Cardiac fibroblast (primary cell): ENCODE data around the gene HPCA.

Source experiments
- DNase-seq, 2 donors: peaks; one replicate each; pipeline versions ENCODE4 v3.0.0 to v3.0.0-alpha.2; 2010; ENCODE audit warnings: low read depth in 2 of 2
- H3K4me3 ChIP-seq, 2 donors: replicated peaks in 1 of 2; 1 replicate in 1 of 2; 2 replicates in 1 of 2; pipeline ENCODE4 v1.5.1; 2011; ENCODE audit warnings: low read depth in 2 of 2, low read length in 2 of 2, mild to moderate bottlenecking in 2 of 2, moderate library complexity in 1 of 2
- TF ChIP-seq, protein P1 (sequence below): IDR thresholded peaks from one replicate; pipeline ENCODE4 v1.5.1; 2011; ENCODE audit warnings: low read depth, mild to moderate bottlenecking, low read length, inconsistent platforms

Gene HPCA

DNA sequence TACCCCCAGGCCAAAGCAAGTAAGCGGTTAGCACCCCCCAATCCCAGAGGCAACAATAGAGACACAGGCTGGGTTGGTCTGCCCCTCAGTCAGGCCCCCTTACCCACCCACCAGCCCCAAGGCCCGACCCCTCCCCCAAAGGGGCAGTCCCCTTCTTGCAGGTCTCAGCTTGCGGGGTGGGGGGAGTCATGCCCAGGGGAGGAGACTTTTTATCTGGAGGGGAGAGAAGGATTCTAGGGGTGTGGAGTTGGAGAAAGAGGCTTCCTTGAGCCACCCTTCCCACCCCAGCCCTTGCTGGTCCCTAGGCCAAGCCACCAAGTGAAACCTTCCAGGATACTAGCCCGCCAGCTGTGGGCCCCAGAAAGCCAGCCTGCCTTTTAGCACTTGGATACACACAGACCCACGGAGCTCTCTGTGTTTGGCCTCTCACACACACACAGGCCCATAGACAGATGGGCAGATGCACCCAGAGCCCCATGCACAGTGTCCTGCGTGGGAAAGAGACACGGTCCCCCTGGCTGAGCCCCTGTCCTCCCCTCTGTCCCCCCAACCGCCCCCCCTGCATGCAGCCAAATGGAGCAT is 7.8 kb downstream of the HPCA start:
- TF ChIP-seq, protein P1, sequence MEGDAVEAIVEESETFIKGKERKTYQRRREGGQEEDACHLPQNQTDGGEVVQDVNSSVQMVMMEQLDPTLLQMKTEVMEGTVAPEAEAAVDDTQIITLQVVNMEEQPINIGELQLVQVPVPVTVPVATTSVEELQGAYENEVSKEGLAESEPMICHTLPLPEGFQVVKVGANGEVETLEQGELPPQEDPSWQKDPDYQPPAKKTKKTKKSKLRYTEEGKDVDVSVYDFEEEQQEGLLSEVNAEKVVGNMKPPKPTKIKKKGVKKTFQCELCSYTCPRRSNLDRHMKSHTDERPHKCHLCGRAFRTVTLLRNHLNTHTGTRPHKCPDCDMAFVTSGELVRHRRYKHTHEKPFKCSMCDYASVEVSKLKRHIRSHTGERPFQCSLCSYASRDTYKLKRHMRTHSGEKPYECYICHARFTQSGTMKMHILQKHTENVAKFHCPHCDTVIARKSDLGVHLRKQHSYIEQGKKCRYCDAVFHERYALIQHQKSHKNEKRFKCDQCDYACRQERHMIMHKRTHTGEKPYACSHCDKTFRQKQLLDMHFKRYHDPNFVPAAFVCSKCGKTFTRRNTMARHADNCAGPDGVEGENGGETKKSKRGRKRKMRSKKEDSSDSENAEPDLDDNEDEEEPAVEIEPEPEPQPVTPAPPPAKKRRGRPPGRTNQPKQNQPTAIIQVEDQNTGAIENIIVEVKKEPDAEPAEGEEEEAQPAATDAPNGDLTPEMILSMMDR: no peak
- H3K4me3 ChIP-seq: no peak overlapping the region
- no peak for DNase-seq

DNA sequence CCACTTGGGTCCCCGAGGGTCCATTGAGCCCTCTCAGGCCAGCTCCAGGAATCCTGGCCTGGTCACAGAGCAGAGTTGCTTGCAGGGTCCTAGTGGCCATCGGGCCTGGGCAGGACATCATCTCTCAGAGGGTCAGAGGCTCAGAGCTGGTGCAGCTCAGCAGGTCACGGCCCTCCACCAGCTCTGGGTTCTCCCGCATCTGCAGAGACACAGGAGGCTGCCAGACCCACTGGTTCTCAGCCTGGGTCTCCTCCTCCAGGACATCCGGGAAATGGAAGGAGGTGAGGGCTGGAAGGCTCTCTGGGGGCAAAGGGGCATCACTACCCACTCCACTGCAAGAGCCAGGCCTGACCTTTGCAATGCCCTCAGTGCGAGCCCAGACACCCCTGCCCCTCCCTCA is 8.4 kb downstream of the HPCA start:
- TF ChIP-seq, protein P1: no peak
- H3K4me3 ChIP-seq: no peak overlapping the region
- DNase-seq: no peak

DNA sequence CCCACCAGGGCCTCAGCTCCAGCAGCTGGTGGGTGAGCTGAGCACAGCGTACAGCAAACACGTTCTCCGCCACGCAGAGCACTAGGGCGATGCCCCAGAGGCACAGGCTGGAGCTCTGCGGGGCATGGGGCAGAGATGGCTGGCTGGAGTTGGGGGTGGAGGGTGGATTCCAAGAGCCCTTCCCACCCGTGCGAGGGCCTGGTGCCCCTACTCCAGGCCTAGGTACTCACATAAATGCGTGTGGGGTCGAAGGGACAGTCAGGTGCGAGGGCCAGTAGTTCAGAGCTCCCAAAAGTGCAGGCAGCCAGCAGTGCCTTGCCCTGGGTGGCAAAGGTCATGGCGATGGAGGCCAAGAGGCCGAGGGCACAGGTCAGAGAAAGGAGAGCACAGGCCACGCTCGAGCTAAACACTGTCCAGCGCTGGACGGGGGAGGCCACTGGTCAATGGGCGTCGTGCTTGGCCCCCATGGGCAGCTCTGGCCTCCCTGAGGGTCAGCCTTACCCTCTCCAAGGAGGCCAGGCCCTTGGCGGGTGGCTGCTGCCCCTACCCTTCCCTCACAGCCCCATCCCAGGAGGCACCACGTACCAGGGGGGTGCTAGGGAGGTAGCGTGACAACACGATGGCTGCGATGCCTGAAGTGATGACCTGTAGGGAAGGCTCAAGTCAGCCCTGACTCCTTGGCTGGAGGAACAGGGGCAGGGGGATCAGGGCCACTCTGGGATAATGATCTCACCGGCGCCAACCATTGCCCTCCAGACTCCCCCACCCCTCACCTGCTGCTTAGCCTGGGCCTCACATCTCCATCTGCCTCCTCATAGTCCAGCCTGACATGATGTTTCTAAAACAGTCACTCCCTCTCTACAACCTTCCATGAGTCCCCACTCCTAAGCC is 9.3 kb downstream of the HPCA start:
- DNase-seq: no peak
- TF ChIP-seq, protein P1: no peak
- H3K4me3 ChIP-seq: no peak overlapping the region

DNA sequence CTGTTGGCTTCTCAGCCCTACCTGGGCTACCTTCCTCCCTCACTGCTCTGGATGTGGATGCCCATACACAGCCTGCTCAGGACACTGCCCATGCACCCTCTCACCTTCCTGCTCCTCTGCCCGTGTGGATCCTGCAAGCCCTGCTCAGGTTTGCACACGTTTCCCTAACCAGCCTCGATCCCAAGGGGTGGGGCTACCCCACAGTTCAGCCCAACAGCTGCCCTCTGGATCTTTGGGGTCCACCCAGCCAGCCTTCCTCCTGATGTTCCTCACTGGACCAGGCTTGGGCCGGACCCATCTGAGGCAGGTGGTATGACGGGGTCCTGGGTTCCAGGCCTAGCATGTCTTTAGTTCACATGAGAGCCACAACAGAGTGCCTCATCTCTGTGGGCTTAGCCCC is 10.2 kb downstream of the HPCA start:
- DNase-seq: no peak
- no peak overlapping the region for H3K4me3 ChIP-seq

DNA sequence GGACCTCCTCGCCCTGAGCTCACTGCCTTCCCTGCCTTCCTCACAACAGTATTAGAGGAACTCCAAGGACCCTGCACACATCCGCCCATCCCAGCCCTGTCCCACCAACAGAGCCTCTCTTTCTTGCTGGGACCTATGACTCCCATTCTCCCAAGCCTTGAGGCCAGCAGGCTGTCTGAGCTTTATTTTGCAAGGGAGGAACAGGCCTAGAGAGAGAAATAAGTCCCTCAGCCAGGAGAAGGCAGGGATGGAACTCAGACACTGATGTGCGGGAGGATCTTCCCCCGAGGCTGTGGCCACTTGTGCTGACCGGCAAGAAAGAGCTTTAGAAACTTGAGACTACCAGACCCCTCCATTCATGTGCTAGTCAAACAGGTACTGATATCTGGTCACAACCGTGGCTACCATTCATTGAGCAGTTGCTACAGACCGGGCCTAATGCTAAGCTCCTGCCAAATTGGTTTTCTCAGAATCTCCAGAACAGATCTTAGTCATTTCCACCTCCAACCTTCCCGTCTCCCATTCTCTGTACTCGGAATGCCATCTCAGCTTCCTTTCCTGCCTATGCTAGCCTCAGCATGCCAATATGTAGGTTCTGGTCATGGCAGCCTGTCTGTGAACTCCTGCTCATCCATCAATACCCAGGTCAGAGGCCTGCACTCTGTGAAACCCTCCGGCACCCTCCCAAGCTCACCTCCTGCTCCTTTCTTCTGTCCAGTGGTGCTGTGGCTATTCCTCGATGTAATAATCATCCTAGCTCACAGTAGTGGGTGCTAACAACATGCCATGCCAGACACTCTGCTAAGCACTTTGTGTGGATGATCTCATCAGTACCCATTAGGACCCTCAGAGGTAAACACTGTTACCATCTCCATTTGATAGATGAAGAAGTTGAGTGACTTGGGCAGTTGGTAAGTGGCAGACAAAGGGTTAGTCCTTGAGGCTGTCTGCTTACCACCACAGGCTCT is 11.1 kb downstream of the HPCA start:
- TF ChIP-seq, protein P1: no peak
- DNase-seq: no peak

More for the DNA sequence above, 10.2 kb downstream of the HPCA start:
- TF ChIP-seq, protein P1: no peak

DNA sequence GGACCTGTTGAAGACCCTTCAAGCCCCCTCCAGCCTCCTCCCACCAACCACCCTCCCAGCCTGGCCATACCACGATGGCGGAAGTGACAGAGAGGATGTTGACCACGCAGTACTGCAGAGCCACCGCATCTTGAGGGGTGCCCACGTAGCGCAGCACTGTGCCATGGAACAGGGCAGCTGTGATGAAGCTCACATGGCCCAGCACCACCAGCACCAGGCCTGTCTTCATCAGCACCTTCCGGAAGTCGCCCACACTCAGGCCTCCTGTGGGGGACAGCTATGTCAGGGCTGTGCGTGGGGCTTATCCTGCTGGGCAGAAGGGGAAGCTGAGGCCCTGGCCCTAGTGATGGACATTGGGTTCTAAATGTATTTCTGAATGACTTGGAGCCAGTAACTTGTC is 11.8 kb downstream of the HPCA start:
- no peak for DNase-seq
- no peak overlapping the region for H3K4me3 ChIP-seq
- TF ChIP-seq, protein P1: no peak

More for the DNA sequence above, 11.1 kb downstream of the HPCA start:
- H3K4me3 ChIP-seq: no peak overlapping the region
